ENCODE data around the gene CALML5.

Gene CALML5

DNA sequence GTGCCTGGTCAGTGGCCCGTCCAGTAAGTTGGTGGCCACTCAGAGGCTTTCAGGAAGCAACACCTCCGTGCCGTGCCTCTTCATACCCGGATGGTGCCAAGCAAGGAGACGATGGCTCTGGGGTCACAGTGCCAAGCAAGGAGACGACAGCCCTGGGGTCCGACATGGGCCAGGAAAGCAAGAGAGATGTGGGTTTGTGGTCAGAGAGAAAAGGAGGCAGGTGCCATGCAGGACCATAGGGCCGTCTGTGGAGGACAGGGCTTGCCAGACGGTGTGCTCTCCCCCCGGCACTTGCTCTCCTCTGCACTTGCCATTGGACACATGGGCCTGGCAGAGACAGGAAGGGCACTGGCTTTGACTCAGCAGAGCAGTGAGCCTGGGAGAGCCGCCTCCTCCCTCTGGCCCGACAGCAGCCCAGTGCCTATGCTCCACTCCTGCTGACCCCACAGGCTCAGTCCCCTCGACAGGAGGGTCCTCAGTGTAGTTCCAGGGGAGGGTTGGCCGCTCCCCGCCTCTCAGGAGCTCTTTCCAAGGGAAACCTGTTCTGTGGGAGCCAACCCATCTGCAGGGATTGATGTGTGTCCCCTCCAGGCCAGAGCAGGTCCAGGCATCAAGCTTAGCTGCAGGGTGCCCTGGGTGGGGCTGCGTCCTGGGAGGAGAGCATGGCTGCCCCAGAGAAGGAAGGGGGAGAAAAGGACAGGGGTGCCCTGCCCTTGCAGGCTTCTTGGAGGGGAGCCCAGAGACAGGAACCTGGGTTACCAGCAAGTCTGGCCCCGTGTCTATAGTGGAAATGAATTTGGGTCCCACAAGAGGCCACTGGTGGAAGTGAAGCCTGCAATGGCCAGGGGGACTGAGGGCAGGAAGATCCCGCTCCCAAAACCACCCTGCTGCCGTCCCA lies 7.6 kb upstream of the CALML5 start:
- no peak overlapping the region for H3K4me3 ChIP-seq (replicated peaks; ENCODE audit: low read depth, low read length)
- no peak for DNase-seq (ENCODE audit: extremely low read depth, low read depth)
- TF ChIP-seq CTCF (IDR thresholded peaks at IDR 0.05; ENCODE audit: low read depth, low read length, missing control alignments): no peak

DNA sequence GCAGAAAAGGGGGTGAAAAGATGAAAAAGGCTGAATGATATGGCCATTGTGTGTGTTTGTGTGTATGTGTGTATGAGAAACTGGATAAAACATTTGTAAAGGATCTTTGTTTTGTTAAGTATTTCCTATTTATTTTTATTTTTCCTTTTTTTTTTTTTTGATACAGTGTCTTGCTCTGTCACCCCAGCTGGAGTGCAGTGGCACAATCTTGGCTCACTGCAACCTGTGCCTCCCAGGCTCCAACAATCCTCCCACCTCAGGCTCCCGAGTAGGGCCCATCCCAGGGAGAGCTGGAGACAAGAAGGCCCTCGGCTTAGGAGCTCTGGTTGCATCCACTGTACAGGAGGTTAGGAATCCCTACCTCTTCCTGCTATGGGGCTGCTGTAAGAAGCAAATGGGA lies 6.9 kb upstream of the CALML5 start:
- no peak for TF ChIP-seq CTCF (IDR thresholded peaks at IDR 0.05; ENCODE audit: low read depth, low read length, missing control alignments)
- DNase-seq (ENCODE audit: extremely low read depth, low read depth): no peak
- H3K4me3 ChIP-seq (replicated peaks; ENCODE audit: low read depth, low read length): no peak overlapping the region

DNA sequence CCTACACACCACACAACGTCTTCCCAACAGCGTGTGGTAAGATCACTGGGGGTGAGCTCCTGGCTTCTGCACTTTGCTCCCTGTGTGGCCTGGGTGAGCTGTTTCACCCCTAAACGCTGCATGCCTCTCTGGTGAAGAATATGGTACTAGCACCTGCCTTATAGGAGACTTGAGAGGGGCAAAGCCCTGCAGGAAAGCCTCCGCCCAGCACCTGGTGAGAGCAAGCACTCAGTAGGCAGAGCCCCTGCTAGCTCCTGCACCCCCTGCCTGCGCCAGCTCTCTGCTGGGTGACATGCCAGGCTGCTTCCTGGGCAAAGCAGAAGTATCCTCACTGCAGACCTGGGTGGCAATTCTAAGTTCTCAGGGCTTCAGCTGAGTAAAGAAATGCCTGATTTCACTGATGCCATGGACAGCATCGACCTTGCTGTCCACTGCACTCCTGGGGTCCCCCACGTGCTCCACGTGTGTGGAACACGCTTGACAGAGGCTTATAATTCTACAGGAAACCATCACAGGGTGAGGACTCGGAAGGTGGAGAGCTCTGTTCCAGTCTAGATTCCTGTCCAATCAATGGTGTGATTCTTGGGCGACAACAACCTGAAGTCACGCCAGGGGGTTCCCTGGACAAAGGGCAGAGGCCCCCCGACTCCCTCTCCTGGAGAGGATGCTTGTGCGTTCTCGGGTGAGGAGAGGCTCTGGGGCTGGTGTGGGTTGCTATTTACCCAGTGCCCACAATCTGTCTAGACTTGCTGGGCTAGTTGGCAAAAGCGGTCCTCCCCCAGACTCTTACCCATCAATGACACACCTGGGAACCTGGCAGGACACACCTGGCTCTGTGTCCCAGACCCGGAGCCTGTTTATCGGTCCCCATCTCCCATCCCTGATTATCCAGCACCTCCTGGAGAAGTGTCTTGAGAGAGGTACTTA lies 5.0 kb upstream of the CALML5 start:
- no peak for TF ChIP-seq CTCF (IDR thresholded peaks at IDR 0.05; ENCODE audit: low read depth, low read length, missing control alignments)
- DNase-seq (ENCODE audit: extremely low read depth, low read depth): no peak
- no peak overlapping the region for H3K4me3 ChIP-seq (replicated peaks; ENCODE audit: low read depth, low read length)

GRCh38 chr10:5503477-5503835 lies 4.1 kb upstream of the CALML5 start:
- no peak for TF ChIP-seq CTCF (IDR thresholded peaks at IDR 0.05; ENCODE audit: low read depth, low read length, missing control alignments)
- DNase-seq (ENCODE audit: extremely low read depth, low read depth): no peak
- H3K4me3 ChIP-seq (replicated peaks; ENCODE audit: low read depth, low read length): no peak overlapping the region

- no peak for TF ChIP-seq CTCF (IDR thresholded peaks at IDR 0.05; ENCODE audit: low read depth, low read length, missing control alignments)
- no peak overlapping the region for H3K4me3 ChIP-seq (replicated peaks; ENCODE audit: low read depth, low read length)
- DNase-seq (ENCODE audit: extremely low read depth, low read depth): no peak
Observed at GRCh38 chr10:5502571-5503476, 3.5 kb upstream of the CALML5 start.

DNA sequence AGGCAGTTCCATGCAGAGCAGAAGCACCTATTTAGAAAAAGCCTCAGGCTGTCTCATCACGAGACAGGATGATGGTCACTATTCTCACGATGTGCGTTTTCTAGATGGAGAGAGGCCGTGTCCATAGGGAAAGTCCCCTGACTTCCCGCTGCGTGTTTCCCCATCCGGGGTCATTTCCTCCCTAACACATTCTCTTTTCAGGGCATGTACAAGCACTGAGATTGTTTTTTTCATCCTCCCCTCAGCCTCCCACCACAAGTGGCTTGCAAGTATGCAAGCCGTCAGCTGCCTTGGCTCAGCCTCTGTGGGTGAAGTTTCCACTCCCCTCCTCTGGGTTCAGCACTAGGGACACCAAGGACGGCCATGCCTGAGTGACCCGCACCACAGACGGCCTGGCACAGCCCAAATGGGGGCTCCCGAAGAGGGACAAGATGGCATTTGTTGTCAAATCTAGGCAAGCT lies 2.7 kb upstream of the CALML5 start:
- DNase-seq (ENCODE audit: extremely low read depth, low read depth): no peak
- no peak overlapping the region for H3K4me3 ChIP-seq (replicated peaks; ENCODE audit: low read depth, low read length)
- TF ChIP-seq CTCF (IDR thresholded peaks at IDR 0.05; ENCODE audit: low read depth, low read length, missing control alignments): no peak
